Measurements from ENCODE around the gene MED12L.

Gene MED12L

GRCh38 chr3:151322511-151322910 is 237.0 kb downstream of the MED12L start:
- Histone ChIP-seq H3K9ac (ENCODE audit: insufficient read length) (no peak overlapping the region), H3K27ac (no peak overlapping the region), H3K9me3 (ENCODE audit: low read depth, low read length) (no peaks in the 10 kb centered on the region), H3K4me3 (no peak overlapping the region), H3K36me3 (ENCODE audit: insufficient read depth, low read length) (no peaks in the 10 kb centered on the region)
- TF ChIP-seq EZH2 (IDR thresholded peaks at IDR 0.05) (no peak), POLR2AphosphoS5 (IDR thresholded peaks at IDR 0.05; ENCODE audit: borderline replicate concordance, low read depth, low read length) (no peak), FOXP2 (optimal IDR thresholded peaks at IDR 0.05; ENCODE audit: control extremely low read depth, extremely low read length, insufficient read depth) (no peak)
- DNase-seq (ENCODE audit: low read depth, low spot score) = no peak

GRCh38 chr3:151327571-151328198 is 242.2 kb downstream of the MED12L start:
- Histone ChIP-seq H3K9ac (ENCODE audit: insufficient read length) (no peak overlapping the region), H3K27ac (no peak overlapping the region), H3K9me3 (ENCODE audit: low read depth, low read length) (no peaks in the 10 kb centered on the region), H3K4me3 (no peak overlapping the region), H3K36me3 (ENCODE audit: insufficient read depth, low read length) (no peaks in the 10 kb centered on the region)
- TF ChIP-seq EZH2 (IDR thresholded peaks at IDR 0.05) (no peak), FOXP2 (optimal IDR thresholded peaks at IDR 0.05; ENCODE audit: control extremely low read depth, extremely low read length, insufficient read depth) (no peak), POLR2AphosphoS5 (IDR thresholded peaks at IDR 0.05; ENCODE audit: borderline replicate concordance, low read depth, low read length) (no peak)
- no peak for DNase-seq (ENCODE audit: low read depth, low spot score)

DNA sequence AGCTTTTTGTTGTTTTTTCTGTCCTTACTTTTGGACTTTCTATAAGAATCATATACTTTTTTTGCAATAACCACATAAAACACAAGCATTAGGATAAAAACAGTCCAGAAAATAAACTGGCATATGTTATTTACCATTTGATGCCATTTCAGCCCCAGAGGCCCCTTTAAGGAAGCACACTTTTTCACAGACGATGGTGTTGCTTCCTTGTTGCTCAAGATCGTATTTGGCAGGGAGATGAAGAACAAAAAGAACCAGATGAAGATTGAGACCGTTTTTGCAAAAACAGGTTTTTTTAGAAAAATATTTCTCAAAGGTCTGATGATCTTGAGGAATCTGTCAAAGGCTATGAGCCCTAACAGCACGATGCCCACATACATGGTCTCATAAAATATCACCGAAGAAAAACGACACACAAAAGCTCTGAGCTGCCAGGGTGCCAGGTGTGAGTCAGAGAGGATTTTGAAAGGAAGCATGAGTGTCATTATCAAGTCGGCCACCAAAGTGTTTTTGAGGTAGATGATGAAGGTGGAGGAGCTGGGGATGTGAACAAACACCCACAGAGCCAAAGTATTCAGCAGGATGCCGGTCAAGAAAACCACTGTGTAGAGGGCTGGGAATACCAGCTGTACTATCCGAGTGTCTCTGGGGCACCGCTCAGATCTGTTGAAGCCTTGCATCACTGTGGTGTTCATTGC is 243.0 kb downstream of the MED12L start:
- Histone ChIP-seq H3K4me3 (no peak overlapping the region), H3K36me3 (ENCODE audit: insufficient read depth, low read length) (no peaks in the 10 kb centered on the region), H3K27ac (no peak overlapping the region), H3K9ac (ENCODE audit: insufficient read length) (no peak overlapping the region), H3K9me3 (ENCODE audit: low read depth, low read length) (no peaks in the 10 kb centered on the region)
- no peak for DNase-seq (ENCODE audit: low read depth, low spot score)
- TF ChIP-seq FOXP2 (optimal IDR thresholded peaks at IDR 0.05; ENCODE audit: control extremely low read depth, extremely low read length, insufficient read depth) (no peak), POLR2AphosphoS5 (IDR thresholded peaks at IDR 0.05; ENCODE audit: borderline replicate concordance, low read depth, low read length) (no peak), EZH2 (IDR thresholded peaks at IDR 0.05) (no peak)

DNA sequence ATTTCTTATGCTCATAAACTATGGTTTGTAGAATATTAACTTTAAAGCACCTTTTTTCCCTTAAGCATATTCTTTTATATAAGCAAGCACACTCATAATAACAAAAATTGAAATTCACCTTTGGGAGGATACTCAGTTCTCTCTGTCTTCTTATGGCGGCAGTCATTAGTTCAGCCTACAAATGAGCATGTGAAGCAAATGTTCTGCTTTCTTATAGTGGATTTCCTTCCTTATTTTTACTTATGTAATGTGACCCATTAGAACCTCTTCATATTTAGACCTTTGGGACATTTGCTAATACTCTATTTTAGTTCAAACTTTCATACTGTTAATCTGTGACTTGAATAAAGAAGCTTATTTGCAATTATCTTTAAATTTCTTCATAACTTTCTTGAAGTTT is 243.9 kb downstream of the MED12L start, which contains the start of gene P2RY13:
Gene P2RY13, minus strand, starts transcription at position 187 of the 400 bp plus-strand sequence. Its CDS starts 21 bp downstream, at position 166.
- Histone ChIP-seq H3K9ac (ENCODE audit: insufficient read length) (no peak within 1 kb of the TSS), H3K9me3 (ENCODE audit: low read depth, low read length) (no peaks in the 10 kb centered on the region), H3K4me3 (no peak within 1 kb of the TSS), H3K27ac (no peak within 1 kb of the TSS), H3K36me3 (ENCODE audit: insufficient read depth, low read length) (no peaks in the 10 kb centered on the region)
- no peak for DNase-seq (ENCODE audit: low read depth, low spot score)
- TF ChIP-seq FOXP2 (optimal IDR thresholded peaks at IDR 0.05; ENCODE audit: control extremely low read depth, extremely low read length, insufficient read depth) = no peak
- TF ChIP-seq POLR2AphosphoS5 (IDR thresholded peaks at IDR 0.05; ENCODE audit: borderline replicate concordance, low read depth, low read length) = no peak
- no peak for TF ChIP-seq EZH2 (IDR thresholded peaks at IDR 0.05)

DNA sequence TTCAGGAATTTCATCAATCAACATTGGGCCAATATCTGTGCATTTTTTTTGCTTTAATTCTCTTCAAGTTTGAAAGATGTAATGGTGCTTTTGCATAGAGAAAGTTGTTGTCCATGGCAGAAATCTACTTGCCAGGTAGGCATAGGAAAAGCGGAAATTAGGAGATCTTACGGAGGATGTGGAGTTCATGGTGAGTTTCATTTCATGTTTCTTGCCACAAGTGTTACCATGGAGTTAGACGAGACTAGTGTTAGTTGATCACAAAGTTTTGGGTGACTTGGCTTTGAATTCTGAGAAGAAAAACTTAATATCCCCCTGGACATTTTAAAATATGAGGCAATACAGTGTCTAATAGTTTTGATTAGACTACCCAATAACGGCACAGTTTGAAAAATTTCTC is 244.9 kb downstream of the MED12L start:
- Histone ChIP-seq H3K27ac (no peak overlapping the region), H3K9ac (ENCODE audit: insufficient read length) (no peak overlapping the region), H3K9me3 (ENCODE audit: low read depth, low read length) (no peaks in the 10 kb centered on the region), H3K36me3 (ENCODE audit: insufficient read depth, low read length) (no peaks in the 10 kb centered on the region), H3K4me3 (no peak overlapping the region)
- TF ChIP-seq EZH2 (IDR thresholded peaks at IDR 0.05) = no peak
- no peak for DNase-seq (ENCODE audit: low read depth, low spot score)

DNA sequence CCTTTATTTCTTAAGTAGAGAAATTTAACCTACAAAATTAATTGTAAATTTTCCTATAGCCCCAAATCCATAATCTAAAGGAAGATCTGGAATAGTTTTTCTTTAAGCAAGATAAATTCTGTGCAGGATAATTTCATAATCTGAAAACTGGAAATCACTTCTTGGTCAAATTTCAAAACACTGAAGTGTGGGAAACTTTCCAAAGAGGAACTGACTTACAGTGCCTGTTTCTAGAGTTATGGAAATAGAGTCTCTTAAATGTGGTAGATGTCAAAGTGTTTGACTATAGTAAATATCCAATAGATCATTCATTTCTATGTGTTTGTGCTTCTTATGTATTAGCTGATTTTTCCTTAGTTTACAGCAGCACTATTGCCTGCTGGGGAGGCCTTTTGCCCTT is 245.4 kb downstream of the MED12L start:
- Histone ChIP-seq H3K36me3 (ENCODE audit: insufficient read depth, low read length) (no peaks in the 10 kb centered on the region), H3K9me3 (ENCODE audit: low read depth, low read length) (no peaks in the 10 kb centered on the region), H3K4me3 (no peak overlapping the region), H3K9ac (ENCODE audit: insufficient read length) (no peak overlapping the region), H3K27ac (no peak overlapping the region)
- no peak for DNase-seq (ENCODE audit: low read depth, low spot score)
- TF ChIP-seq POLR2AphosphoS5 (IDR thresholded peaks at IDR 0.05; ENCODE audit: borderline replicate concordance, low read depth, low read length) (no peak), EZH2 (IDR thresholded peaks at IDR 0.05) (no peak), FOXP2 (optimal IDR thresholded peaks at IDR 0.05; ENCODE audit: control extremely low read depth, extremely low read length, insufficient read depth) (no peak)

DNA sequence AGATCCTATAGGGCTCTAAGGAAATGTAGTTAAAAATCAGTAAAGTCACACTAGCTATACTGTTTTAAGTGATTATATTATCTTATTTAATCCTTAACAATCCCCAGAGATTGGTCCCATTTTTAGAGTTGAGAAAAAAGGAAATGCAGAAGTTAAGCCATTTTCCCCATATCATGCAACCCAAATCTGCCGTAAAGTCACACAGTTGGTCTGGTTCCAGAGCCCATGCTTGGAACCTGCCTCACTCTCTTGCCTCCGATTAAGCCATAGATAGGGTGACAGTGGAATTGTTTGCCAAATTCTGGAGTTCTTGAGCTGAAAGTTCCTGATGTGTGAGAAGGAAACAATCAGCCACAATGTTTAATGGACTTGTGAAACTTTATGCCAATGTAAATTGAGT is 246.2 kb downstream of the MED12L start:
- Histone ChIP-seq H3K4me3 (no peak overlapping the region), H3K9ac (ENCODE audit: insufficient read length) (no peak overlapping the region), H3K36me3 (ENCODE audit: insufficient read depth, low read length) (no peaks in the 10 kb centered on the region), H3K9me3 (ENCODE audit: low read depth, low read length) (no peaks in the 10 kb centered on the region), H3K27ac (no peak overlapping the region)
- TF ChIP-seq POLR2AphosphoS5 (IDR thresholded peaks at IDR 0.05; ENCODE audit: borderline replicate concordance, low read depth, low read length) (no peak), FOXP2 (optimal IDR thresholded peaks at IDR 0.05; ENCODE audit: control extremely low read depth, extremely low read length, insufficient read depth) (no peak), EZH2 (IDR thresholded peaks at IDR 0.05) (no peak)
- DNase-seq (ENCODE audit: low read depth, low spot score) = no peak

- TF ChIP-seq FOXP2 (optimal IDR thresholded peaks at IDR 0.05; ENCODE audit: control extremely low read depth, extremely low read length, insufficient read depth) (no peak), POLR2AphosphoS5 (IDR thresholded peaks at IDR 0.05; ENCODE audit: borderline replicate concordance, low read depth, low read length) (no peak), EZH2 (IDR thresholded peaks at IDR 0.05) (no peak)
- no peak overlapping the region for H3K27ac ChIP-seq
- H3K36me3 ChIP-seq (ENCODE audit: insufficient read depth, low read length) = no peaks in the 10 kb centered on the region
- H3K9me3 ChIP-seq (ENCODE audit: low read depth, low read length) = no peaks in the 10 kb centered on the region
- H3K4me3 ChIP-seq = no peak overlapping the region
- no peak for DNase-seq (ENCODE audit: low read depth, low spot score)
- H3K9ac ChIP-seq (ENCODE audit: insufficient read length) = no peak overlapping the region
Observed at GRCh38 chr3:151345859-151346258, 260.4 kb downstream of the MED12L start.

Measured in SK-N-MC (cell line).